HuH-7 (cell line): ENCODE measurements around the gene FAS.

Experiments
- DNase-seq: peaks from one replicate; pipeline ENCODE4 v3.0.0; 2011; ENCODE audit warnings: low spot score

Gene FAS

DNA sequence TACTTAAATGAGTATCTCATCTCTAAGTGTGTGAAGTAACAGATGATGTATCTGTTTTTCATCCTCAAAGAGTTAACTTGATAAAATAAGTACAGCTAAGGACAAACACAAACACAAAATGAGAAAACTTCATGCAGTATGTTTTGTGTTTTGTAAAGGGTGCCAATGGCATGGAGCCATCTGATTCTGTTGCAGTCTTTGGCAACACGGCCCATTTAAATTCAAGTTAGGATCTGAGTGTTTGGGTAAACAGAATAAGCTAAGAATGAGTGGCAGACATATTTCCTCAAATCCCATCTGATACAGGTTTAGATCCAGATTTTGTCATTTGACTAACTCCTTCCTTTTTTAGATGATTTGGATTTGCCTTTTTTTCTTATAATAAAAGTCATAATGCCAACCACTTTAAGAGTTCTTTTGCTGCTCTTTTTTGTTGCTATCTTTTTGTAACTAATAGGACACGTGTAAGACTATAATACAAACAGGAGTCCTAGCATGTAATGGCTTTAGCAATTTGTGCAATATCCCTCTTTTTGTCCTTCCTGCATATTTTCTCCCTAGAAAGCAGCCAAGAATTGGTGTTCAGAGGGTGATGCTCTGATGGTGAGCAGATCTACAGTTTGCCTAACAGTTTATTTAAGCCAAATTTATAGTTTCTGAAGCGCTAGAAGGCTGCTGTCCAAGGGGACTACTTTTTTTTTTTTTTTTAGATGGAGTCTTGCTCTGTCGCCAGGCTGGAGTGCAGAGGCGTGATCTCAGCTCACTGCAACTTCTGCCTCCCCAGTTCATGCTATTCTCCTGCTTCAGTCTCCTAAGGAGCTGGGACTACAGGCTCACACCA lies 19.2 kb upstream of the FAS start:
- DNase-seq, result no peak

GRCh38 chr10:88974012-88974411 lies 16.6 kb upstream of the FAS start:
- no peak for DNase-seq

DNA sequence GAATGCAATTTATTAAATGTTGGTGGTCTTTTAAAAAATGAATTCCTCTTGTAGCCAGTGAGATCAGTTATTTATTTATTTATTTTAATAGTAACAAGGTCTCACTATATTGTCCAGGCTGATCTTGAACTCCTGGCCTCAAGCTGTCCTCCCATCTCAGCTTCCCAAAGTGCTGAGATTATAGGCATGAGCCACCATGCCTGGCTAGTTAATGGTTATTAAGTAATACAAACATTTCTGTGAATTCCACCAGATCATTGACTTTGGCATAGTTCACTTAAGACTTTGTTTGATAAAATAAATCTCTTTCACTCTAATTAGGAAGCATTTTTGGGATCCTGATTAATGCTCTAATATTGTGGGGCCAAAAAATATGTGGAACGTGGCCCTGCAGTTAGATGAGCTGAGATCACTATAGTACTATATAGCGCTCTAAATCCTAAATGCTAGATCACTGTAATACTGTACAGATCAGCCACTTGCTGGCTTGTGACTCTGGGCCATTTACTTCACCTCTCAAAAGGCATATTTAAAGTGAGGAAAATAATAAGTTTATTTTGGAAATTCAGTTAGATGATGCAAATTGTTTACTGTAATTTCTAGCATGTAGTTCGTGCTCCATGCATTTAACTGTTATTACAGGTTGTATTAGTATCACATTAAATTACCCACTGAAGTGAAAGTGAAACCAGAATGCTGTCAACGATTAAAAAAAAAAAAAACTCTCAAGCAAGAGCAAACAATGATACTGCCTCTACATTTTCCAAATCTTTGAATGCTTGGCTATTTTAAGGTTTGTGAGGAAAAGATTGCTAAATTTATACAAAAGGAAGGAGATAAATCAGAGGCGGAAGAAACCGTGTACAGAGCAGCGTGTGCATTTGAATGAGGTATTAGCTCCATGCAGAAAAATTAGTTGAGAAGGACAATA lies 15.9 kb upstream of the FAS start:
- no peak for DNase-seq

- no peak for DNase-seq
Measured at GRCh38 chr10:88975377-88975720, 15.2 kb upstream of the FAS start.

DNA sequence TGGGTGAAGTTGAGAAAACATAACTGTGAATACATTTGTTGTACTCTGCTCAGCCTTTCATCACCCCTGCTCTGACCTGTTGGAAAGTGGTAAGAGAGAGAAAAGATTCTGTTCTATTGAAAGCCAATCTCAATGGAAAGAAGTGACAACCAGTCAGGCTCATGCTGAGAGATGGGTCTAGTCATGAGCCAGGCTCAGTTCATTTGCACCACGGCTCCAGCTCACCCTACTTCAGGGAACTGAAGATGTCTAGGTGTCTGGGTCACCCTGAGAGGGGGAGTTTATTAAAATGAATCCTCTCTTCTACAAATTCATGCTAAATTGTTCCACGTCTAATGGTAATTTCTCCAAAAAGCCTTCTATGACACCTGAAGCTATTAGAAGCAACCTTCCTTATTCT lies 12.1 kb upstream of the FAS start:
- DNase-seq, result no peak

DNA sequence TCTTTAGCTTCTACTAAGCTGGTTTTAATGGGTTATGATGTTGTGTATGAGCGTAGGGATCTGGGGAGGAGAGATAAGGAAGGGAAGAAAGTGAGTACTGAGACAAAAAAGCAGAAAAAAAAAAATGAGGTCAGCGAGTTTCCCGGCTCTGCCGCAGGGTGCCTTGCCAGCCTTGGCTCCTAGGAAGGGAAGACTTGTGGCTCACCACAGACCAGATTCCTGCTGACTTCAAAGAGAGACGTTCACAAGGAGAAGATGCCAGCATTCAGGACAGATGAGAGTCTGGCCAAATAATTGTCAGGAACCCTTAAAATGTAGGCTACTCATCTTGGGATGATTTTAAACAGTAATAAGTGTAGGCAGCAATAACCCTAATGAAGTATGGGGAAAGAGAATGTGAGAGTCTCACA lies 11.4 kb upstream of the FAS start:
- DNase-seq, result no peak

DNA sequence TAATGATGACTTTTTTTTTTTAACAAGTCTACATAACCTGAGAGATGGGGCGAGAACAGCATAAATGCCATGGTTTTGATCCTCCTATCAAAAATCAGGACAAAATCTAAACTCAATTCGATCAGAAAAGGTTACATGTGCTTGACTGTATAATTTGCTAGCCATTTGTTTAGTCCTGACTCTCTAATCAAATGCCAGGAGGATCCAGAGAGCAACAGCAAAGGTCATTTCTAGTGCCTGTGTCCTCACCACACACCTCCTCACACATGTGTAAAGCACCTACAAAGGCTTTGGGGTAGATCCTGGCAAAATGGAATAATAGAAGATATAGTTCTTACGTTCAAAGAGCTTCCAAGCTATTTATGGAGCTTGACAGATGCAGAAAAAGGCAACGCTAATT lies 11.0 kb upstream of the FAS start:
- DNase-seq, result no peak

- DNase-seq, result no peak
Measured at GRCh38 chr10:88980247-88980646, 10.4 kb upstream of the FAS start.

- DNase-seq, result no peak
Measured at GRCh38 chr10:88980800-88981199, 9.8 kb upstream of the FAS start.

DNA sequence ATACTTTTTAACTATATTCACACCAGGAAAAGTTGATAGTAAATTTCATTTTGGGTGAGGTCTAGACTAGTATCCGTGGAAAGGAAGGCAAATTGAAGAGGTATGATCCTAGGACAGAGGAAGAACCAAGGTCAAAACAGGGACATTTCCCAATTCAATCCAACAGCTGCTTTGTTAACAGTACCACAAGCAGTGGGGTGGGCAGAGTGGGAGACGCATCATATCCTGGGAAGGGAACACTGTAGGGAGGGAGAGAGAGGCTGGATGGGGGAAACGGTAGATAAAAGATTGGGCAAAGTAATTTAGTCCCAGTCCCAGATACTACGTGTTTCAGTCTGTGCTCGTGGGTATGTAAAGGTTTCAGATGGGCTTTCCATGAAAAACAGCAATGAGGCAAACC lies 9.2 kb upstream of the FAS start:
- DNase-seq, result no peak

- no peak for DNase-seq
Measured at GRCh38 chr10:88982366-88982765, 8.2 kb upstream of the FAS start.

- no peak for DNase-seq
Measured at GRCh38 chr10:88983206-88983605, 7.4 kb upstream of the FAS start.

GRCh38 chr10:88983939-88984338 lies 6.7 kb upstream of the FAS start:
- DNase-seq, result no peak

- no peak for DNase-seq
Measured at GRCh38 chr10:88984525-88984924, 6.1 kb upstream of the FAS start.

DNA sequence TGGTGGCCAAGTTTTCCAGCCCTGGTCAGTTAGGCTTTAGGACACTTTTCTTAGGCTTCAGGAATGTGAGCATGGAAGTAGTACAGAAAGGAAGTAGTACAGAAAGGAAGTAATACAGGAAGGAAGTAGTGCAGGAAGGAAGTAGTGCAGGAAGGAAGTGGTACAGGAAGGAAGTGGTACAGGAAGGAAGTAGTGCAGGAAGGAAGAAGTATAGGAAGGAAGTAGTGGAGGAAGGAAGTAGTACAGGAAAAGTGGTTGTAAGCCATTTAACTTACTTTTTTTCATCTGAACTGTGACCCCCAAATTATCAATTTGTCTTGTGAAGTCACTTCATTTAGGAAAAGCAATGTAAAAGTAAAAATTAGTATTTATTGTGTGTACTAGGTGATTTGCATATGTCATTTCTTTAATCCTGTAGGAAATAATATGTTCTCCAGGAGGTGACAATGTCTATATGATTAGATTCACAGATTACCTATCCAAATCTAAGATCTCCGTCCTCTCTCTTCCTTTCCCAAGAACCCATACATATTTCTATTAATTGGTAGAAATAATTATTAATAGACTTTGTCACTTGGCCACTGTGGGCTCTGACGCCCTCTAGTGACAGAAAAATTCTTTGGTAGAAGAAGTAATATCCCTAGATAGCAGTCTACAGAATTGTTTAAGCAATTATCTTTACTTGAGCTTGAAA lies 3.9 kb upstream of the FAS start:
- peak; percentile 20 for DNase-seq

DNA sequence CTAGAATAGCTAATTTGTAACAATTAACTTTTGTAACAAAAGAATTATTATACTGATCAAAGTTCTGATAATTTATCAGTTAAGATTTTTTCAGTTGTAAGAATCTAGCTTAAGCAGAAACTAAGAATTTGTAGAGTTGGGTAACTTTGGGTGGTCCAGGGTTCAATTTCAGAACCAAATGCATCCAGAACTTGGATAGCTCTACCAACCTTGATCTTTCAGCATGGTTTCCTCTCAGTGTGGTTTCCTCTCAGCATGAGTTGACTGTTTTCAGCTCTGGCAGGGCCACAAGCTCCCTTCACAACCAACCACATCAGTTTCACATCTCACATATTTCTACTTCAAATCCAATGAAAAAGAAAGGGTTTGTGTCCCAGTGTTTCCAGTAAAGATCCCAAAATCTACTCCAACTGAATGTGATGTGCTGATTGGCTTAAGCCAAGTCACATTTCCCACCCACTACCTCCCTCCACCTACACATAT lies 3.3 kb upstream of the FAS start:
- no peak for DNase-seq

DNA sequence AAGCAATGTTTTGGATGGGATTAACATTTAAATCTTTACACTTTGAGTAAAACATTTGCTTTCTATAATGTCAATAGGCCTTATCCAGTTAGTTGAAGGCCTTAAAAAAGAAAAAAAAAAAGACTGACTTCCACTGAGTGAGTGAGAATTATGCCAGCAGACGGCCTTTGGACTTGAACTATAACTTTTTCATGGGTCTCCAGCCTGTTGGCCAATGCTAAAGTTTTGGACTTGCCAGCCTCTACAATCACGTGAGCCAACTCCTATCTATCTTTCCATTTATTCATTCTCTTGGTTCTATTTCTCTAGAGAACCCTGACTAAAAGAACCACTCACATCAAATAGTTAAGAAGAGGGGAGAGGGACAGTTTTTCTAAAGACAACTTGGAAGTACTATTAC lies 2.8 kb upstream of the FAS start:
- DNase-seq, result no peak

DNA sequence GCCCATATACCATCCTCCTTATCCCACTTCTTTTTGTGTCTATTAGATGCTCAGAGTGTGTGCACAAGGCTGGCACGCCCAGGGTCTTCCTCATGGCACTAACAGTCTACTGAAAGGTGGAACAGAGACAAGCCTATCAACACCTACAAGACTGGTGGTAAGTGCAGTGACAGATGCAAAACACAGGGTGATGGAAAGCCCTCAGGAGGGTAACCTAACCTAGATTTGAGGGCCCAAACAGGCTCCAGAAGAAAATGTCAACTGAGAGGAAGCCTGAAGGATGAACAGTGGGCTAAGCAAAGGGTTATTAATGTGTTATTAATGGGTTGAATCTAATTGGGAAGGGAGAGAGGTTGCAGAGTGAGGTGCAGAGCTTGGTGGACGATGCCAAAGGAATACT lies 1.2 kb upstream of the FAS start:
- no peak for DNase-seq

GRCh38 chr10:88989824-88990383 lies 694 bp upstream of the FAS start:
- DNase-seq, result peak; percentile 6

GRCh38 chr10:88991161-88991898 lies 732 bp downstream of the FAS start:
- peak; percentile 22 for DNase-seq

- no peak for DNase-seq
Measured at GRCh38 chr10:88991899-88992320, 1.3 kb downstream of the FAS start.
